NCI-H2196 (cell line): Measurements from ENCODE around the gene P2RY12.
"Not testable (repeated sequence)": the region's sequence is repeated elsewhere in the genome, so short reads cannot be mapped to it uniquely, and the experiment has no call there.

ENCODE experiments used
- DNase-seq: peaks from one replicate; lab custom pipeline; 2025; ENCODE audit not compliant: unreplicated experiment; lab: John Stamatoyannopoulos, UW

P2RY12 gene

DNA sequence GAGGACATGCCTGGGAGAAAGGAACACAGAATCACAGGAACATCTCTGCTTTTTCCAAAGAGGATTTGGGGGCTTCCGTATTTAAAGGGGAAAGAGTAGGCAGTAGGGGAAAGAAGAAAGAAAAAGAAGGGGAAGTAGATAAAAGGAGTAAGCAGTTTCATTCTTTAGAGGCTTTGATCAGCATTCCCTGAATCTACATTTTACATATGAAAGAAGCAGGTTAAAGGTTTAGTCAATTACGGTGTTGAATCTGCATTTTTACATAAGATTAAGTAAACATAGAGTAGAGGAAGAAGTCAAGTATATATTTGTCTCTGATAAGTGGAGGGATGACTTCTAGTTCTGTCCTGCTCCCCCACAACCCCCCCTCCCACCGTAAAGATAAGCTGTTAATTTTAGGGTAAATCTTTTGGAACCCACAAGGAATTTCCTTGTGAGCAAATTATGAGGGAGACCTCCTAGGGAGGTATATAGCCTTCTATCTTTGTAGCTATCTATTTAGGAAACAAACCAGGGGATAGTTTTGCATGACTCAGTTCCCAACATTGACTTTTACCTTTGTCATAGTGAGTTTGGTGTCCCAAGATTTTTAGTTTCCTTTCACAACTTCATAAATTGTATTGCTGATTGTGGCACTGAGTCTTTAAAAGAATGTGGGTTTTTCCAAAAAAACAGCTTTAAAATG is 8.7 kb upstream of the P2RY12 start:
- no peak for DNase-seq

DNA sequence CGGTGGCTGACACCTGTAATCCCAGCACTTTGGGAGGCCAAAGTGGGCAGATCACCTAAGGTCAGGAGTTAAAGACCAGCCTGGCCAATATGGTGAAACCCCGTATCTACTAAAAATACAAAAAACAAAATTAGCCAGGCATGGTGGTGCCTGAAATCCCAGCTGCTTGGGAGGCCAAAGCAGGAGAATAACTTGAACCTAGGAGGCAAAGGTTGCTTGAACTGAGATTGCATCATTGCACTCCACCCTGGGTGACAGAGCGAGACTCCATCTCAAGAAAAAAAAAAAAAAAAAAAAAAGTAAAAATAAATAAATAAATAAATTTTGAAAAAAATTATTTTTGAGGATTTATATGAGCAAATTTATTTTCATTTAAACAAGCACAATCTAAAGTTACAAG is 7.6 kb upstream of the P2RY12 start:
- DNase-seq: not testable (repeated sequence)

- no peak for DNase-seq
Observed at GRCh38 chr3:151391720-151392119, 7.2 kb upstream of the P2RY12 start.

DNA sequence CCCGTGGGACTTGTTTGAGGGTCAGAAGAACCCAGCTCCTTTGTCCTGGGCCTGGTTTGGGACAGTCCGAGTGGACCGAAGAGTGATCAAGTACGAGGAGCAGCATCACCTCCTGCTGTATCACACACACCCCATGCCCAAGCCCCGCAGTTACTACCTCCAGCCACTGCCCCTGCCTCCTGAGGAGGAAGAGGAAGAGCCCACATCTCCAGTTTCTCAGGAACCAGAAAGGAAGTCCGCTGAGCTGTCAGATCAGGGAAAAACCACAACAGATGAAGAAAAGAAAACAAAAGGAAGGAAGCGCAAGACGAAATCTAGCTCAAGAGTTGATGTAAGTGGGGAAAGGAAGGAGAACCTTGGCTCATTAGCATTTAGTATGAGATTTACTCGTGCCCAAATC is 3.3 kb upstream of the P2RY12 start:
- DNase-seq: no peak

DNA sequence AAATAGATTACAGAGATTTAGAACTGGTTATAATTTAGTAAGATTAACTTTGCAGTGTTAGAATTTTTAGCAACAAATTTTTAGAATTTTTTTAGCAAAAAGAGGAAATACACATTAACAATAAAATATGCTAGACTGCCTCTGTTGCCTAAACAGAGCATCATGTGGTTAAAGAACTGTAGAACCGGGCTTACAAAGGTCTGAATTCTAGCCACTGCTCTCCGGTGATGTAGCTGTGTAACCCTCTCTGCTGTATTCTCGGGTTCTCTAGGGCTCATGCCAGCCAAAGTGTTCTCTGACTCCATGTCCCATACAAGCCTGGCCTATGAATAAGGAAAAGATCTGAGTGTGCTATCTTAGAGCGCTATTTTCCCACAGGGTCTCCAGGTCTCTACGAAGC is 2.9 kb upstream of the P2RY12 start:
- no peak for DNase-seq

DNA sequence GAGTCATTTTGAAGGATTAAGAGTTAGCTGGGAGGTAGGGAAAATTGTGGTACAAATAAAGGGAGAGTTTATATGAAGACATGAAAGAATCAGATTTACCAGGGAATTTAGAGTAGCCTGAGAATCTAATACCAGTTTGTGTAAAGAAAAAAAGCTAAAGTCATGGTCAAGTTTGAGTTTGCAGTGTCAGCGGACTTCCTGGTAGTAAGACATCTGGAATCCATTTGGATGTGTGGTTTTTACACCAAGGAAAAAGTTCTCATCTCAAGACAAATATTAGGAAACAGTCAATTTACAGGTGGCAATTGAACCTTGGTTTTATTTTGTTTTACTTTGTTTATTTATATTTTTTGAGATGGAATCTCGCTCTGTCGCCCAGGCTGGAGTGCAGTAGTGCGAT is 1.5 kb upstream of the P2RY12 start:
- no peak for DNase-seq

DNA sequence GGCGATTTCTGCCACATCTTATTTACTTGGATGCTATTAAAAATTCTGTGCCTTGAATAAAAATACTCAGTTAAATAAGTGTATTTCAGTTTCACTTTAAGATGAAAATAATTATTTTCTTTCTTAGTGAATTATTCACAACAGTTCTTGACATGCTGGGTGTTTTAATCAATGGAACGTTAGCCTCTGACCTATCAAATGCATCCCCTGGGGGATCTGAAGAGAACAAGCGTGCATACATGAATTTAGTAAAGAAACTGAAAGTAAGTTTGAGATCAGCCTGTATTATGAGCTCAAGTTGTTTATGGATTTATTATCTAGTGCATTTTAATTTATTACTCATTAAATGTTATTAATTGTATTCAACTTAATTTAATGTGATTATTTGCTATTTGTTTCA is 597 bp downstream of the P2RY12 start:
- no peak for DNase-seq

DNA sequence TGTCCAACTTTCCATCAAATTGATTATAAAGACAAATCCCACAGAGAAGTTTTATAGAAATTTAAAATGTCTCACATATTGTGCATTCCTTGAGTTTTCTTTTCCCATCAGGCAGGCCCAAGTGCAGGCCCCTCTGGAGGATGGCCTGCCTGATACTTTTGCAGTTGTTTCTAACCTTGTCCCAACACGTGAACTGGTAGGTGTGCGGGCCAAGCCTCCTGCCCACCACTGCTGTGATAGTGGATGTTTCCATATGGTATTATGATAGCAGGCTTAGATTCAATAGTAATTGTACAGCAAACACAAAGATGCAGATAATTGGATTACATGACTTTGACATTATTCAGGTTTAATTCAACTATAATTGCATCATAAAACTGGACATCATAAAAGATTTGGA is 1.4 kb downstream of the P2RY12 start:
- no peak for DNase-seq

DNA sequence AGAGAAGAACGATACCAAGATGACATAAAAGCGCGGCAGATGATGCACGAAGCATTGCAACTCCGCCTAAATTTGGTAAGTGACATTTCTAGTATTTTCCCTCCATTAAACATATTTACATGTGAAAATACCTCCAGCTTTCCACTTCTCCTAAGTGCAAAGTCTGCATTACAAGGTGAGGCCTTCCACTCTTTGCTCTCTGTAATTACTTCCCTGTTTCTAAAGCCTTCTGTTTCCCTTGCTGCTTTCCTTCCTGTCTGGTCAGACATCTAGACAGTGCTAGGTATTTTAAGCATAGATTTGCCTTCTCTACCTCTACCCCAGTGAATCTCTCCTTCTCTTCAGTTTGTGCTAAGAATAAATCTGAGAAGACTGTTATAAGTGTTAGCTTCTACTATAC is 1.9 kb downstream of the P2RY12 start:
- no peak for DNase-seq

DNA sequence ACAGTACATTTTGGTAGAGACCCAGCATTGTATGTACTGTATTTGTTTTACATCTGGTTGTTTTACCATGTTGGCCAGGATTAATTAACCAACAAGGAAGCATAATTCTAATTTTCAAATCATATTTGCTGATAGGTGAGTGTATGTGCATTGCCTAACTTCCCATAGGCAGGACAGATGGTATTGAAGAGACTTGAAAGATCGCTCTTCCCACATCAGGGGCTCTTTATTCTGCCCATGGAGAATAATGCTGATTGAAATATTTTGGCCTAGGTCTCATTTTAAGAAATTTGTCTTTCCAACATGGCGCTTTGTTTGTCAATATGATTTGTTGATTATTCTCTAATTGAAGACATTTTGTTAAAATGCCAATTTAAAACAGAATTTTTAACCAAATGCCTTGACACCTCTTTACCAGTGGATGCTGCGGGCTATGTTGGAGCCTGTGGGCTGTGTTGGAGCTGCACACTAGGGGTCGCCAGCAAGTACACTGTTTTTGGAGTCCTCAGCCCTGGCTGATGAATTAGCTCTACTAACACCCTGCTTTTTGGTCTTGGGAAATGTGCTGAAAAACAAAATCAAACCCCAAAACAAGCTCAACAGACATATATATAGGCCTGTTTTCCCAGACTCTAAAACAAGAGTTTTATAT is 5.3 kb downstream of the P2RY12 start:
- no peak for DNase-seq

GRCh38 chr3:151377768-151378385 is 6.7 kb downstream of the P2RY12 start:
- no peak for DNase-seq

GRCh38 chr3:151372063-151372820 is 12.3 kb downstream of the P2RY12 start:
- DNase-seq: no peak

- no peak for DNase-seq
Observed at GRCh38 chr3:151371526-151371925, 13.0 kb downstream of the P2RY12 start.

DNA sequence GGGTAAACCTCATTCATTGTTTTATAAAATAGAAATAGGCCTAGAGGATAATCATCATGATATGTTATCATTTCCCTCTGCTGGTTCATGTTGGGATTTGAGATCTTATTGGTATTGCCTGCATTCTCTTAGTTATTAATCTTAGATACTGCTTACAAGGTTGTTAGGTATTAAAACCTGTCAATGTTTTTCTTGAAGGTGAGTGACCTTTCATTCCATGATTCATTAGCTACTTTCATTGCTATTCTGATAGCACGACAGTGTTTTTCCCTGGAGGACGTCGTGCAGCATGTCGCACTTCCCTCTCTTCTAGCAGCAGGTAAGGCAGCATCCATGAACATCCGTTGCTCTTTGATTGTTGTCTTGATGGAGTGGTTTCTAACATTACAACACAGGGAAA is 17.1 kb downstream of the P2RY12 start:
- no peak for DNase-seq

DNA sequence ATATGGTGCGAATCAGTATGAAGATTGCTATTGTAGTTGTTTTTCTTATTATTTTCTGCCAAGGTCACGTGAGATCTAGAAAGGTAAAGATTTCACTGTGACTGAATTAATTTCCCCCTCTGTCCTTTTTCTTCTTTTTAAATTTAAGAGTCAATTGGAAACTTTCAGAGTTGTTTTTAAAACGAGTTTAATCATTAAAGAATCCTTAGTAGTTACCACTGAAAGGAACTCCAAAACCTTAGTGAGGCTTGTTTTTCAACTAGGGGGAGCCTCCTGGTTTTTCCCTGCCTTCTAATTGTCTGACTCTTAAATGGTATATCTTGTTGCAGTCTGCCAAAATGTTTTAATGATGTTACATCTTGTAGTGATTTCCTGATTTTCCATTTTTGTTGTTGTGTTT is 17.6 kb downstream of the P2RY12 start:
- DNase-seq: no peak

DNA sequence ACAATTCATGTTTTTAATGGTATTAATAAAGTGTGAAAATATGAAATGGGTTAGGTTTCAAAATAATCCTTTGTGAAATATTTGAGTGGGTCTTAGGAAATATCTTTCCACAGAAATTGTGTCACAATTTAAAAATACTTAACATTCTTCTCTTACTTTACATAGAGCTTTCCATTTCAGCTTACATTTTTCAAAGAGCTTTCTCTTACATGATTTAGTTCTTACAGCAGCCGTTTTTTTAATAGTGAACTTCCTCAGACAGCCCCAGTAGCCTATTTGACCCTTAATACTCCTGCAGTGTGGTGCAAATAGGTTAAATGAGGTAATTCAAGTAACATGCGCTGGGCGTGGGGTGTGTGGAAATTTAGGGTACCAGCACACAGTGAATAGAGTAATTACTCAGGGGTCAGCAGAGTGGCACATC is 21.8 kb downstream of the P2RY12 start:
- no peak for DNase-seq

DNA sequence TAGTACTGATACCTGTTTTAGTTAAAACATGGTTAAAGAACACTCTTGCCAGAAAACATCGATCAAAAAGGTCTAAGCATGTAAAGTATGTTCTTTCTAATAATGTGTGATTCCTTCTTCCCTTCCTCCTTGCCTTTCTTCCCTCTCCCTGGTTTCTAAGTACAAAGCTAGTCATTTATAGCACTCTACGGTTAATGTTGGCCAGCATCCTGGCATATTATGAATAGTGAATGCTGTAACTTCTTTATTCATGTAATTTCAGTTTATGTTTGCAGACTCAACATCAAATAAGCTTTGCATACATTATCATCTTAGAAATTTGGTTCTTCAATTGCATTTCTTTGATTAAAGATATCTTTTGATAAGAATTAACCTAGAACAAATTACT is 27.1 kb downstream of the P2RY12 start:
- DNase-seq: no peak

- DNase-seq: no peak
Observed at GRCh38 chr3:151356794-151357462, 27.6 kb downstream of the P2RY12 start.

- no peak for DNase-seq
Observed at GRCh38 chr3:151351648-151352047, 32.9 kb downstream of the P2RY12 start.

- no peak for DNase-seq
Observed at GRCh38 chr3:151351219-151351618, 33.3 kb downstream of the P2RY12 start.

GRCh38 chr3:151350656-151351055 is 33.9 kb downstream of the P2RY12 start:
- no peak for DNase-seq
